HG02610 (cell line): Measurements from ENCODE around the gene CELF1.

Source experiments
- ATAC-seq: cut with Tn5 transposase; IDR thresholded peaks from one replicate; pipeline ENCODE4 v1.9.1; 2021; ENCODE audit warnings: mild to moderate bottlenecking, moderate library complexity; ENCODE audit not compliant: unreplicated experiment

CELF1 gene

GRCh38 chr11:47511917-47512316 is 41.0 kb downstream of the CELF1 start:
- no peak for ATAC-seq

GRCh38 chr11:47510209-47510608 is 42.7 kb downstream of the CELF1 start:
- no peak for ATAC-seq

- peak; percentile 45 for ATAC-seq
These were observed 43.8 kb downstream of the CELF1 start for GRCh38 chr11:47509077-47509536.

GRCh38 chr11:47508240-47508957 is 44.5 kb downstream of the CELF1 start:
- ATAC-seq = no peak

GRCh38 chr11:47507563-47508239 is 45.2 kb downstream of the CELF1 start:
- ATAC-seq = no peak

- ATAC-seq = no peak
These were observed 46.0 kb downstream of the CELF1 start for GRCh38 chr11:47506795-47507562.

- no peak for ATAC-seq
These were observed 46.6 kb downstream of the CELF1 start for GRCh38 chr11:47506373-47506772.

GRCh38 chr11:47504910-47505309 is 48.0 kb downstream of the CELF1 start:
- no peak for ATAC-seq

- no peak for ATAC-seq
These were observed 49.7 kb downstream of the CELF1 start for GRCh38 chr11:47503227-47503626.

- ATAC-seq = no peak
These were observed 50.2 kb downstream of the CELF1 start for GRCh38 chr11:47502767-47503166.

- ATAC-seq = no peak
These were observed 51.8 kb downstream of the CELF1 start for GRCh38 chr11:47501101-47501500.

GRCh38 chr11:47500121-47500520 is 52.8 kb downstream of the CELF1 start:
- no peak for ATAC-seq

- no peak for ATAC-seq
These were observed 53.3 kb downstream of the CELF1 start for GRCh38 chr11:47499614-47500013.

- no peak for ATAC-seq
These were observed 53.8 kb downstream of the CELF1 start for GRCh38 chr11:47499161-47499560.

GRCh38 chr11:47498584-47499152 is 54.3 kb downstream of the CELF1 start:
- no peak for ATAC-seq

- no peak for ATAC-seq
These were observed 54.8 kb downstream of the CELF1 start for GRCh38 chr11:47498149-47498548.

GRCh38 chr11:47496808-47497207 is 56.1 kb downstream of the CELF1 start:
- no peak for ATAC-seq

- ATAC-seq = no peak
These were observed 57.1 kb downstream of the CELF1 start for GRCh38 chr11:47495856-47496217.

- ATAC-seq = no peak
These were observed 57.7 kb downstream of the CELF1 start for GRCh38 chr11:47495011-47495855.

GRCh38 chr11:47489395-47489755 is 63.6 kb downstream of the CELF1 start:
- no peak for ATAC-seq
